ENCODE measurements around the gene ALDOB. TPM values are rescaled to one million over a fixed set of nuclear protein-coding genes. Genes with fewer than 3 reads are reported as not detected.
A peak's percentile ranks its signal among the peaks of the same experiment; 100 is the strongest.

The ALDOB gene
- total and polyA plus RNA-seq, 9 donors, result 0.27 to 21.1 (median 0.68) TPM

- no peak overlapping the region for H3K4me3 ChIP-seq (ENCODE audit: low read length)
- WGBS (ENCODE audit: insufficient coverage), result no CpG with 5 or more reads among the region's 2 CpGs
- no peak overlapping the region for H3K27ac ChIP-seq (ENCODE audit: low read length)
- no peaks in the 10 kb centered on the region for H3K27me3 ChIP-seq (ENCODE audit: control insufficient read depth, insufficient read depth, low read length)
- no peaks in the 10 kb centered on the region for H3K36me3 ChIP-seq (ENCODE audit: control insufficient read depth, insufficient read depth, low read length)
- peaks cover 2% of the 10 kb centered on the region for H3K4me1 ChIP-seq (ENCODE audit: control insufficient read depth, insufficient read depth, low read length)
- no peaks in the 10 kb centered on the region for H3K9me3 ChIP-seq (replicated peaks; ENCODE audit: control insufficient read depth, low read depth, low read length)
- DNase-seq, result peak; percentile 8
Measured at GRCh38 chr9:101372327-101373118, 63.1 kb downstream of the ALDOB start.

GRCh38 chr9:101371813-101372212, 63.8 kb downstream of the ALDOB start:
- DNase-seq, result no peak
- no peaks in the 10 kb centered on the region for H3K9me3 ChIP-seq (replicated peaks; ENCODE audit: control insufficient read depth, low read depth, low read length)
- H3K4me3 ChIP-seq (ENCODE audit: low read length), result no peak overlapping the region
- H3K27me3 ChIP-seq (ENCODE audit: control insufficient read depth, insufficient read depth, low read length), result no peaks in the 10 kb centered on the region
- no CpG with 5 or more reads among the region's 3 CpGs for WGBS (ENCODE audit: insufficient coverage)
- H3K36me3 ChIP-seq (ENCODE audit: control insufficient read depth, insufficient read depth, low read length), result no peaks in the 10 kb centered on the region
- peaks cover 2% of the 10 kb centered on the region for H3K4me1 ChIP-seq (ENCODE audit: control insufficient read depth, insufficient read depth, low read length)
- H3K27ac ChIP-seq (ENCODE audit: low read length), result no peak overlapping the region

Other genes with a start within 250 kb of the ALDOB start
- 0.66 TPM for gene BAAT, start 50.8 kb downstream of the ALDOB start, total RNA-seq
- 1 to 10 TPM in 4 of 8 donors, under 1 TPM in 4; 0.33 to 3.0 (median 0.83) TPM for gene BAAT, start 50.8 kb downstream of the ALDOB start, polyA plus RNA-seq (ENCODE audit: insufficient read depth in 1 of 8, insufficient read length in 8 of 8, low replicate concordance in 1 of 8)
- gene MRPL50, start 37.2 kb downstream of the ALDOB start, total RNA-seq, result 16.6 TPM
- gene MRPL50, start 37.2 kb downstream of the ALDOB start, polyA plus RNA-seq (ENCODE audit: insufficient read depth in 1 of 8, insufficient read length in 8 of 8, low replicate concordance in 1 of 8), result 10 to 100 TPM; 13.8 to 16.9 (median 15.5) TPM
- gene ZNF189, start 36.9 kb downstream of the ALDOB start, total RNA-seq, result 26.1 TPM
- gene ZNF189, start 36.9 kb downstream of the ALDOB start, polyA plus RNA-seq (ENCODE audit: insufficient read depth in 1 of 8, insufficient read length in 8 of 8, low replicate concordance in 1 of 8), result 10 to 100 TPM; 17.7 to 23.4 (median 19.3) TPM
- 24.5 TPM for gene RNF20, start 98.1 kb upstream of the ALDOB start, total RNA-seq
- gene RNF20, start 98.1 kb upstream of the ALDOB start, polyA plus RNA-seq (ENCODE audit: insufficient read depth in 1 of 8, insufficient read length in 8 of 8, low replicate concordance in 1 of 8), result 10 to 100 TPM; 29.2 to 43.0 (median 37.1) TPM
- 0.04 TPM for gene PPP3R2, start 159.2 kb upstream of the ALDOB start, total RNA-seq
- gene PPP3R2, start 159.2 kb upstream of the ALDOB start, polyA plus RNA-seq (ENCODE audit: insufficient read depth in 1 of 8, insufficient read length in 8 of 8, low replicate concordance in 1 of 8), result under 1 TPM in 1 of 8 donors, not detected in 7; 0.04 TPM

Data from muscle of leg (tissue), 11 donors.